KOPT-K1 (cell line): ENCODE results near the gene IFNA17.
"Not testable (repeated sequence)": the region's sequence is repeated elsewhere in the genome, so short reads cannot be mapped to it uniquely, and the experiment has no call there.

Experiments used
- H3K27ac ChIP-seq: fragments of 200-600 bp; sonication (generic); 2 replicates; pipeline ENCODE4 v1.5.1; 2016; ENCODE audit warnings: antibody characterized with exemption, mild to moderate bottlenecking, low read depth, low read length; ENCODE audit not compliant: poor library complexity, severe bottlenecking
- H3K36me3 ChIP-seq: fragments of 200-600 bp; sonication (generic); 2 replicates; pipeline ENCODE4 v1.5.1; 2017; ENCODE audit warnings: antibody characterized with exemption, mild to moderate bottlenecking, low read length, moderate library complexity; ENCODE audit not compliant: insufficient read depth
- H3K9me3 ChIP-seq: fragments of 200-600 bp; sonication (generic); 2 replicates; pipeline ENCODE4 v1.5.1; 2017; ENCODE audit warnings: antibody characterized with exemption, low read length, mild to moderate bottlenecking; ENCODE audit not compliant: insufficient read depth, poor library complexity, severe bottlenecking

IFNA17 gene

GRCh38 chr9:21228122-21228521 is at the start of gene IFNA17:
IFNA17 (minus strand) TSS chr9:21228222; CDS start chr9:21228173, 49 bp downstream.
- H3K9me3 ChIP-seq = no peaks in the 10 kb centered on the region
- no peaks in the 10 kb centered on the region for H3K36me3 ChIP-seq
- H3K27ac ChIP-seq = no peak within 1 kb of the TSS

GRCh38 chr9:21268347-21268657 is 40.3 kb upstream of the IFNA17 start:
- H3K9me3 ChIP-seq = no peaks in the 10 kb centered on the region

GRCh38 chr9:21267485-21268346 is 39.7 kb upstream of the IFNA17 start:
- H3K36me3 ChIP-seq = no peaks in the 10 kb centered on the region
- no peaks in the 10 kb centered on the region for H3K9me3 ChIP-seq
- H3K27ac ChIP-seq = no peak overlapping the region

More at GRCh38 chr9:21268347-21268657, 40.3 kb upstream of the IFNA17 start:
- H3K36me3 ChIP-seq = no peaks in the 10 kb centered on the region
- no peak overlapping the region for H3K27ac ChIP-seq

DNA sequence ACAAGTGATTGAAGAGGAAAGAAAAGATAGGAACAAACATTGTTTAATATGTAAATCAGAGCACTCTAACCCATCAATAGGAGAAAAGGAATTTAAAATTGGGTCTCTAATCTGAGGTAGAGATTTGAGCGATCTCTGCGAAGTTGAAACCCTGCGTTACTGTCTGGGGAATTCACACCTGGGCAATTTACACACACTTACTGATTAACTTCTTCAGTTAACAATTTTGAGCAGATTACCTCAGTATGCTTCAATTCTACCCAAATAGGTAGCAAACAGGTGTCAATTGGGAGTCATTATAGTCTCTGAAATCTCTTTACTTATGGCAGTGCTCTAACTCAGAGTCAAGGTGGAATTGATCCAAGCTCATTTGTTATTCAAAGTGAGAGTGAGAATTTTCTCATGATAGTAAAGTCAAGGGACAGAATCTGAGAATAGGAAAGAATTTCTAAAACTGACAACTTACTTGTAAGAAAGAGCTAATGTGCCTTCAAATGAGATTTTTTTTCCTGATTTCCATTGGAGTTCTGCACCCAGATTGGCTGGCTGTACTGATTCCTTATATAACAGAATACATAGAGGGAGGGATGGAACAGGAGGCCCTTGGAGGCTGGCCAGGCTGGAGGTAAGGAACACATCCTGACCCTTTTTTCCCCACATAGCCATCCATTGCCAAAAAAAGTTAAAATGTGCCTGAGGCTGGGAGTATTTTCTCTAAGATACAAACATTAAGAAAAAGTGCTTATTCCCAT is 38.9 kb upstream of the IFNA17 start:
- H3K27ac ChIP-seq = no peak overlapping the region
- no peaks in the 10 kb centered on the region for H3K36me3 ChIP-seq
- H3K9me3 ChIP-seq = no peaks in the 10 kb centered on the region

DNA sequence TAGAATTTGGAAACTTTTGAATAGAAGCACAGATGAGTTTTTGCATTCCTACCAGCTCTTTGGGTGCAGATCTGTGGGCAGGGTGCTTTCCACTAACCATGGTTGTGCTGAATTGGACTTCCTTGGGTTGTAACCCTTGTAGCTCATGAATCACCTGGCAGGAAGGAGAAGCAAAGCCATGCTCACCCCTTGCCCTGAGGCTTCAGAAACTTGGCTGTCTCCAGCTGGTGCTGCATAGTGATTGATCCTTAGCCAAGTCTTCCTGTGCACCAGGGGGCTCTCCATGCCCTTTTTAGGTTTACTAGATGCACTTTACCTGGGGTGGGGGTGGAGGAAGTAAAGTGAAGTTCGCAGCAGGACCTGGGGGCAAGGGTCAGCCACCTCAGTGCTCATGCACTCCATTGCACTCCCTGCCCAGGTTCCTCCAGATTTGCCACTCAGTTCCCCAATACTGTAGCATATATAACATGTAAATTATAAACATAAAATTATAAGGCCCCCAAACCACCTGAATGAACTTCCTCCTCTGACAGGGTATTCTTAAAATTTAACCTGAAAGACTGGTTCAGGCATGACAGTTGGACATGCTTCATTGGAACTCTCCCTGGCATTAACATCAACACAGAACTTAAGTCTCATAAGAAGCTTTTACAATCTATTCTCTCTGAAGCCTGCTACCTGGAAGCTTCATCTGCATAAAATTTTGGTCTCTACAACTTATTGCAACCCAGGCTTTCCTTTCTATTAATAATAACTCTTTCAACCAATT is 37.6 kb upstream of the IFNA17 start:
- Histone ChIP-seq H3K9me3 (no peaks in the 10 kb centered on the region), H3K27ac (no peak overlapping the region), H3K36me3 (no peaks in the 10 kb centered on the region)

DNA sequence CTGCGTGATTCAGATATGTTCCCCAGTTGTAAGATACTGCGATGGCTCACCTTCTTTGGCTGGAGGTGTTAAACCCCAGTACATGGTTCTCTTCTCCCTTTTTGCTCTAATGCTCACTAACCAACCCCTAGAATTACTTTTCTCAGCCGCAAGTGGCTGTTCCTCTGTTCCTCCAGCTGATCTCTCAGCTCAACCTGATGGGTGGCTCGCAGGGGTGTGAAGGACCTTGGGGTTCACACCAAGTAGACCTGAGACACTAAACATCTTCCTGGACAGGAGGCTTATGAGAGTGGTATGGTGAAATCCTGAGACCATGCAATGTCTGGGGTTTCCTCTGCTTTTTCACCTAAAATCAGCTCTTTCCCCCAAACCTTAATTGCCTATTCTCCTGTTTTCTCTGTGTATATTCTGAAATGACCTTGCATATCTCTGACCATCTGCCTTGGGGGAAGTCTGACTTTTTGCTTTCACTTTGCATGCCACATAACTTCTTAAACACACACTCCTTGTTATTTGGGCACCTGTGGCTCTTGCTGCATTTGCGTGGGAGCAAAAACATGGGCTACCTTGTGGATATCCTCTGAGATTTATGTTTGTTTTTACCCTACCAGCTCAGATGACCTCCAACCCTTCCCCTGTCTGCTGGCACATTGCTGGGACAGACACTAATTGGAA is 27.7 kb upstream of the IFNA17 start:
- no peak overlapping the region for H3K27ac ChIP-seq
- no peaks in the 10 kb centered on the region for H3K9me3 ChIP-seq
- H3K36me3 ChIP-seq = no peaks in the 10 kb centered on the region

DNA sequence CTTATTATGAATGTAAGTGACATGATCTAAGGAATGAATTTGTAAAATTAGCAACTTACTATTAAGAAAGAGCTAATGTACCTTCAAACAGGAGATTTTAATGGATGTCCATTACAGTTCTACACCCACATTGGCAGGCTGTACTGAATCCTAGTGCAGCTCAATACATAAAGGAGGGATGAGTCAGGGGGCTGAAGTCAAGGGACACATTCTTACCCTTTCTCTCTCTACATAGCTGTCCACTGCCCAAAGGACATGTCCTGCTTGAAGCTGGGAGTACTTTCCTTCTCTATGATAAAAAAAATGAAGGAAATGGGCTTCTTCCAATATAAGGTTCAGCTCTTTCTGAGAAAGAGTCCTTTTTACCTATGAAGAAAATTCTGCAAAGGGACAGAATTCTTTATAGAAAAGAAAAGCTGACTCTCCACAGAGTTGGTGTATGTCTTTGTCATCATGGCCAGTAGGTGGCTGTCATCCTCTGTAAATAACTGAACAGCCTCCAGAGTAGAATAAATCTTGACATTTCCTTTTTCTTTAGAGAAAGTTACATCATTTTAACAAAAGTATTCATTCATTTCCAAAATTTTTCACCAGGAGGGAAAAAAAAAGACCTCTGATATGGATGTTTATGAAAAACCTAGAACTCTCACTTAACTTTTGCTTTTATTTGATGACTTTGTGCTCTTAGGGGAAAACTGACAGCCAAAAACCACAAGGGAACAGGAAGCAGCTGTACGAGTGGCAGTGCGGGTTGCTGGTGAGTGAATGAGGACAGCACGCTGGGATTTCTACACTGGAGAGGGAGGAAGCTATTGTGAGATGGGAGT is 24.9 kb upstream of the IFNA17 start:
- H3K9me3 ChIP-seq = no peaks in the 10 kb centered on the region
- no peaks in the 10 kb centered on the region for H3K36me3 ChIP-seq
- H3K27ac ChIP-seq = no peak overlapping the region

GRCh38 chr9:21251638-21252037 is 23.6 kb upstream of the IFNA17 start:
- H3K9me3 ChIP-seq = no peaks in the 10 kb centered on the region
- no peak overlapping the region for H3K27ac ChIP-seq
- H3K36me3 ChIP-seq = no peaks in the 10 kb centered on the region

- Histone ChIP-seq H3K36me3 (no peaks in the 10 kb centered on the region), H3K9me3 (no peaks in the 10 kb centered on the region), H3K27ac (no peak overlapping the region)
Measured at GRCh38 chr9:21251190-21251589, 23.2 kb upstream of the IFNA17 start.

GRCh38 chr9:21244836-21245235 is 16.8 kb upstream of the IFNA17 start:
- Histone ChIP-seq H3K36me3 (no peaks in the 10 kb centered on the region), H3K9me3 (no peaks in the 10 kb centered on the region), H3K27ac (no peak overlapping the region)

DNA sequence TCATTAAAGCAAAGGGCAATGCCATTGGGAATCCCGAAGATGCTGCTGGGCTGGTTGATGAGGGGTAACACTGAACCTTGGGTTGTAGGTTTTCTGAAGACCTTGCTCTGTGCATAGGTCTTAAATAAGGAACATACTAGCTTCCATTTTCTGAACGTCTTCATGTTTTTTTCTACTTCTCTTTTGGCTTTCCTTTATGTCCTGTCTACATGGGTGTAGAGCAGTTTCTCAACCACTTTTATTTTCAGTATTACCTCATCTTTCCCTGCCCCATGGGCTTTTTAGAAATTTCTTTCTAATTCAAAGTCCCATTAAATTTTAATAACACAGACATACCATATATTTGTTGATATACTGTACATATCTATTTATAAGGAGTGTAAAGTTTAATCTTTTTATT is 11.9 kb upstream of the IFNA17 start, which contains the start of gene IFNA14:
Gene IFNA14, minus strand, starts transcription at position 95 of the 400 bp plus-strand sequence. Its CDS starts 70 bp downstream, at position 25.
- Histone ChIP-seq H3K27ac (no peak within 1 kb of the TSS), H3K36me3 (no peaks in the 10 kb centered on the region), H3K9me3 (no peaks in the 10 kb centered on the region)

GRCh38 chr9:21236360-21236714 is 8.3 kb upstream of the IFNA17 start:
- not testable (repeated sequence) for H3K27ac ChIP-seq, H3K9me3 ChIP-seq, H3K36me3 ChIP-seq

- not testable (repeated sequence) for H3K9me3 ChIP-seq, H3K36me3 ChIP-seq, H3K27ac ChIP-seq
Measured at GRCh38 chr9:21235468-21236359, 7.7 kb upstream of the IFNA17 start.
